Activated T-helper 1 cell treated with Interleukin-2 at 50 U/mL for 16 hours (primary cell): ENCODE results near the gene FURIN.
"Not testable (repeated sequence)": the region's sequence is repeated elsewhere in the genome, so short reads cannot be mapped to it uniquely, and the experiment has no call there.

Source experiments
- DNase-seq: peaks from one replicate; pipeline ENCODE4 v3.0.0-alpha.2; 2020; ENCODE audit warnings: low read depth

FURIN gene

DNA sequence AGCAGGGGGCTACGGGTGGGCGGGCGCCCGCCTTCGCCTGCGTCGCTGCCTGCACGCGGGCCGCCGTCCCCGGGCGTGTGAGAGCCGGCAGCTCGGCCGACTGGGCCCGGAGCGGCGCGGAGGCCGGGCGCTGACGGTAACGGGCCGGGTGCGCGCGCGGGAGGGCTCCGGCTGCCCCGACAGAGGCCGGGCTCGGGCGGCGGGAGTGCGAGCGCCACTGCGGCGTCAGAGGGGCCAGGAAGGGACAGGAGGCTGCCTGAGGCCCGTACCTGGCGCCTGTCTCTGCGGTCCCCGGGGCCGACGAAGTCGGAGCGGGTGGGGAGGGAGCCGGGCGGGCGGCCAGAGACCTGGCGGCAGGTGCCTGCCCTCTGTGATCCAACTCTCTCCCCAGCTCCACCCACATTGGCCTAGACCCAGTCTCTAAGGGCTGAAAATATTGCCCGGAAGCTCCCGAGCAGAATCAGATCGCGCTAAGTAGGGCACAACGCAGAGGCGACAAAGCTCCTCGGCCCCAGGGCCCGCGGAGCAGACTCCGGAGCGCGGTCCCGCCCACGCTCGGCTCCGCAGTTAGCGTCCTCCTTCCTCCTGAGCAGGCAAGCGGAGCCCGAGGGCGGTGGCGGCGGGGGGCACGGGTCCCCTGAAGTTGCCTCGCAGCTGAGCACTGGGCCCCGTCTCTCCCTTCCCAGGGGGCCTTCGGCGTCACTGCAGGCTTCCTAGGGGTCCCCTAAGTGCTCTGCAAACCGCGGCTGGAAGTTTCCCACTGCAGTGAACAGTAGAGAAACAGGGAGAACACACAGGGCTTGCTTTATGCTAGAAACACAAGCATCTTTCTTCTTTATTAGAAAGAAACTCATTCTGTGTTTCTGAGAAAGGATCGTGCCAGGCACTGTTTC, 34.7 kb downstream of the FURIN start, which contains the start of gene MAN2A2:
TSS of gene MAN2A2 (plus strand) at position 463 of the 893 bp plus-strand sequence. CDS start 906 bp downstream, outside the sequence.
- peak; percentile 54 for DNase-seq

DNA sequence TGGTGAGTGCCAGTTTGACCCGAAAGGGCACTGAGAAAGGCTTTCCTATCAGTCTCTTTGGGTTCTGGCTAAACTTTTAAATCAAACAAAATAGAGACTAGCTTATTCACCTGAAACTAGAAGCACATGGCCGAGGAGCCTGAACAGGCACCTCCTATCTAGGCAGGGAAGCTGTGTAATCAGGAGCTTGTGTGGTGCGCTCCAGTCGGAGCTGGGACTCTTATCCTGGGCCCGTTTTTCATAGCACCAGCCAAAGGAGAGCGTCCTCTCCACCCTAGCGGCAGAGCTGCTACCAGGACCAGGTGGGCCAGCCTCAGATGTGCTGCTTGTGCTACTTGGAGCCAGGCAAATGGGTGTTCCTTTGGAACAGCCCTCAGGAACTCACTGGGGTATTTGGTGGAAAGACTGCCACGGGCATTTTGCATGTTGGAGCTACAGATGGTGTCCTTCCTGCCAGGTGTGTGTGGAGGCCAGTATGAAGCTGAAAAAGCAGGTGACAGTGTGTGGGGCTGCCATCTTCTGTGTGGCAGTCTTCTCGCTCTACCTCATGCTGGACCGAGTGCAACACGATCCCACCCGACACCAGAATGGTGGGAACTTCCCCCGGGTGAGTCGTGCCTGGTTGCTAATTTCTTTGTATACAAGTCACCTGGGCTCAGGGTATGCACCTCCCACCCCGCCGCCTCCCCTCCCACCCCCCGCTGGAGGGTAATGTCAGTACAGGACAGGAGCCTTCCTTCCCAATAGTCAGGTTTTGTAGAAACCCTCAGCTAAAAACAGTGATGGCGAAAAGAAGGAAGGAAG, 35.5 kb downstream of the FURIN start:
- no peak for DNase-seq

DNA sequence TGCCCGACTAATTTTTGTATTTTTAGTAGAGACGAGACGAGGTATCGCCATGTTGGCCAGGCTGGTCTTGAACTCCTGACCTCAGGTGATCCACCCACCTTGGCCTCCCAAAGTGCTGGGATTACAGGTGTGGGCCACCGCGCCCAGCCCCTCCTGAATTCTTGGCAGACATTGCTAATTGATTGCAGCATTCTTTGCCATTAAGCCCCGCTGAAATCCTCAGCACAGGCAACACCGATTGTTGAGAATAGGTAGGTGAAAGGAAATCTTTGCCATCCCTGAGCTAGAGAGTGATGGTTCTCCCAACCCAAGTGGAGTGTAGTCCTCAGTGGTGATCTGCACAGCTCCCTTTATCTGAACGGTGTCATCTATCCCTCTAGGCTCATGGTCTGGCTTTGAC, 36.4 kb downstream of the FURIN start:
- DNase-seq, result no peak

DNA sequence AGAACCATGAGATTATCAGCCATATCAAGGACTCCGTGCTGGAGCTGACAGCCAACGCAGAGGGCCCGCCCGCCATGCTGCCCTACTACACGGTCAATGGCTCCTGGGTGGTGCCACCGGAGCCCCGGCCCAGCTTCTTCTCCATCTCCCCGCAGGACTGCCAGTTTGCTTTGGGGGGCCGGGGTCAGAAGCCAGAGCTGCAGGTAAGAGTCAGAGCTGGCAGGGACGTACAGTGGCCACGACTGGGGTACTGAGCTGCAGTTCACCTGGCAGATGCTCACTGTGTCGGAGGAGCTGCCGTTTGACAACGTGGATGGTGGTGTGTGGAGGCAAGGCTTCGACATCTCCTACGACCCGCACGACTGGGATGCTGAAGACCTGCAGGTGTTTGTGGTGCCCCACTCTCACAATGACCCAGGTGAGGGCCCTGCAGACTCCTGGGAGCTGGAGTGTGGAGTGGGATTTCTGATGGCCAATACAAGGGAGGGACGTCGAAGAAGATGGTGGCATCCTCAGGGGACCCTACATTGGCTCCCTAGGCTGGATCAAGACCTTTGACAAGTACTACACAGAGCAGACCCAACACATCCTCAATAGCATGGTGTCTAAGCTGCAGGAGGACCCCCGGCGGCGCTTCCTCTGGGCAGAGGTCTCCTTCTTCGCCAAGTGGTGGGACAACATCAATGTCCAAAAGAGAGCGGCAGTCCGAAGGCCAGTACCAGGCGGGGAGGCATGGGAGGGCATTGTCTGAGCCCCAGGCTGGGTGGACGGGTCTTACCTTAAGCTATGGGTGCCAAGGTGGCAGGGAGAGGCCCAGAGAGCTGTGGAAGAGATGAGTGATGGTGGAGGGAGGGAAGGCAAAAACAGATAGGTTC, 37.2 kb downstream of the FURIN start:
- no peak for DNase-seq

DNA sequence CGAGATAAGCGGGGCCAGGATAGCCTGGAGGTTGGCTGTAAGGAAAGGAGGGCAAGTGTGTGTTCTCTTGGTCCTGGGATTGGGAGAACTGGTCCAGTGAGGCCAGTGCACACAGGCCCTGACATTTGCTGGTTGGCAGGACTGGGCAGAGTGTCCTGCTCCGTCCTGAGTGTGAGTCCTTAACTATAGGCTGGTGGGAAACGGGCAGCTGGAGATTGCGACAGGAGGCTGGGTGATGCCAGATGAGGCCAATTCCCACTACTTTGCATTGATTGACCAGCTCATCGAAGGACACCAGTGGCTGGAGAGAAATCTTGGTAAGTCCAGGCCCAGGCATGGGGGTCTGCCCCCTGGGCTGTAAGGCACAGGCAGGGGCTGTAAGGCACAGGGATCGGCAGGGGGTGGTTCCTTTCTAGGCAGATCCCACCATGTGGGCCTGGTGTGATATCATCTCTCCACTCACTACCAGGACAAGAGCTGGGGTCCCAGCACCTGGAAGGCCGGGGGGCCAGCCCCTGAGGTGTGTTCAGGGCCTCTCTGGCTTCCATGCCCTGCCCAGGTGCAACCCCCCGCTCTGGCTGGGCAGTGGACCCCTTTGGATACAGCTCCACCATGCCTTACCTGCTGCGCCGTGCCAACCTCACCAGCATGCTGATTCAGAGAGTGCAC, 37.9 kb downstream of the FURIN start:
- DNase-seq, result no peak

DNA sequence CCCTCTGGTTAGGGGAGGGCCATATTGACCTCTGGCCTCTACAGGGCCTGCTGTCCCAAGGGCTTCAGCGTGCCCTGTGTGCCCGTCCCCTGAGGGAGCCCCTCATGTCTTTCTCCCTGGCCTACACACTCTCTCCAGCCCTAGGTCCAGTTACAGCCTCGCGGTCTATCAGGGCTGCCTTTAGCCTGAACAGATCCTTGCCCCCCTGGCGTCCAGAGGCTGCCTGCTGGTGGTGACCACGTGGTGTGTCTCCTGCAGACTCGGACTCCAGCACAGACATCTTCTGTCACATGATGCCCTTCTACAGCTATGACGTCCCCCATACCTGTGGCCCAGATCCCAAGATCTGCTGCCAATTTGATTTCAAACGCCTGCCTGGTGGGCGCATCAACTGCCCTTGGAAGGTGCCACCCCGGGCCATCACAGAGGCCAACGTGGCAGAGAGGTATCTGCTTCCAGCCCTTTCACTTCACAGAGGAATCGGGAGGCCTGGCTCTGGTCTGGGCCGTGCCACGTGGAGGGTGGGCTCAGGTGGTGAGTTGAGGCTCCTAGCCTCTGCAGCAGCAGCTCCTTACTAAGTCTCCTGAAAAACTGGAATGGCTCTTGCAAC, 38.8 kb downstream of the FURIN start:
- DNase-seq, result no peak

DNA sequence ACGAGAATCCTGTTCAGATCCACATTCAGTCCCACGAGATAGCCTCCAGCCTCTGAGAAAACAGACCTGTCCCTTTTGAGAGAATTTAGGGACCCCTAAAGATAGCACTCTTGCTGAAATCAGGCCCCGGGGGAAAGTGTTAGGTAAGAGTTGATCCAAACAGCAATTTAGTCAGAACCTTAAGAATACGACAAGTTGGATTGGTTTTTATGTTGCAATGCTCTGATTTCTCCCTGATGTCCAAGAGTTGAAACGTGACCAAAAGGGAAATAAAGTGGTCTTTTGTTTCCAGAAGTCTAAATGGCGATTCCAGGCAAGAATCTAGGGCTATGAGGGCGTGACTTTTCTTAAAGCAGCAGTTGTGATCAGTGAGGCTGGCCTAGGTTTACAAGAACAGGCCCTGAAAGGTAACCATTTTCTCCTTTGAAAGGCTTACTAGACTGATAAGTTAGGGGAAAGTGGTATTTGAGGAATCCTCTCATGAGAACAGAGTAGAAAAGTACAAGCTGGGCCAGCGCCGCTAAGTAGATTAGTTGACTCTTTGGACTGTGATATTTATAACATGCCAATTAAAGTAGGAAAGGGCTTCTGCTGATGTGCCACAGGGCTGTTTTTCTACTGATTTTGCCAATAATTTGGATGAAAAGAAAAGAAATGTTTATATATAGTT, 39.6 kb downstream of the FURIN start:
- no peak for DNase-seq

DNA sequence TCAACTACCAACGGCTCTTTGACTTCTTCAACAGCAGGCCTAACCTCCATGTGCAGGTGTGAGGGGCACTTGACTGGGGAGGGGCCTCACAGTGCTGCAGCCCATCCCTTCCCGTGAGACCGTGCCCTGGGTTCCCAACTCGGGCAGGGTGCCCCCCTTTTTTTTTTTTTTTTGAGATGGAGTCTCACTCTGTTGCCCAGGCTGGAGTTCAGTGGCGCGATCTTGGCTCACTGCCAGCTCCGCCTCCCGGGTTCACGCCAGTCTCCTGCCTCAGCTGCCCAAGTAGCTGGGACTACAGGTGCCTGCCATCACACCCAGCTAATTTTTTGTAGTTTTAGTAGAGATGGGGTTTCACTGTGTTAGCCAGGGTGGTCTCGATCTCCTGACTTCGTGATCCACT, 41.1 kb downstream of the FURIN start:
- not testable (repeated sequence) for DNase-seq

DNA sequence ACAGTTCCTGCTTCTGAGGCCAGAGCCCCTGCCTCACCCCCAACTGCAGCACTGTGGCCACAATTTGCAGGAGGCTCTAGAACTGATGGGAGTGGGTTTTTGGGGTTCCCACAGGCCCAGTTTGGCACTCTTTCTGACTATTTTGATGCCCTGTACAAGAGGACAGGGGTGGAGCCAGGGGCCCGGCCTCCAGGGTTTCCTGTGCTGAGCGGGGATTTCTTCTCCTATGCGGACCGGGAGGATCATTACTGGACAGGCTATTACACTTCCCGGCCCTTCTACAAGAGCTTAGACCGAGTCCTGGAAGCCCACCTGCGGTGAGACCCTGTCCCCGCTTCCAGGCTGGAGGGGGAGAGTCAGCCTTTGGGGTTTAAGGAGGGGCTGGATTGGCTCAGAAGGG, 41.6 kb downstream of the FURIN start:
- DNase-seq, result no peak

DNA sequence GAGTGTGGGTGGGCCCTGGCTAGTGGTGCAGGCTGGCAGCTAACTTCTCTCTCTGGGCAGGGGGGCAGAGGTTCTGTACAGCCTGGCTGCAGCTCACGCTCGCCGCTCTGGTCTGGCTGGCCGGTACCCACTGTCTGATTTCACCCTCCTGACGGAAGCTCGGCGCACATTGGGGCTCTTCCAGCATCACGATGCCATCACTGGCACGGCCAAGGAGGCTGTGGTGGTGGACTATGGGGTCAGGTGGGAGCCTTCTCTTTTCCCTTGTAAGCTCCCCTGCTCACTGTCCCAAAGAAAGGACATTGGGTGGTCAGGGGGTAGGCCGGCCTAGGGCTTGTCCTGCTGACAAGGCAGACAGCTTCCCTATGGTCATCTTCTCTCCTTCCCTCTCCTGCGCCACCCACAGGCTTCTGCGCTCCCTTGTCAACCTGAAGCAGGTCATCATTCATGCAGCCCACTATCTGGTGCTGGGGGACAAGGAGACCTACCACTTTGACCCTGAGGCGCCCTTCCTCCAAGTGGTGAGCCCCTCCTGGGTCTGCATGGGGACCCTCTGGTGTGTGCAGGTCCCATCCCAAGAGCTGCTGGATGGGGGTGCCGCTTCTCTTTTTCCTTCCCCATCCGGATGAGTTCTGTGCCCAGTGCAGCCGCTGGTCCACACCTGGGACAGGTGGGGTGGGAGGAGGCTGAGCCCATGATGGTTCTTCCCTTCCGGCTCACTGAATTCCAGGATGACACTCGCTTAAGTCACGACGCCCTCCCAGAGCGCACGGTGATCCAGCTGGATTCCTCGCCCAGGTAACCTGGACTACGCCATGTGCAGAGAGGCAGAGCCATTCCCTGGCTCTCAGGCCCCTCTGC, 42.3 kb downstream of the FURIN start:
- DNase-seq, result no peak

DNA sequence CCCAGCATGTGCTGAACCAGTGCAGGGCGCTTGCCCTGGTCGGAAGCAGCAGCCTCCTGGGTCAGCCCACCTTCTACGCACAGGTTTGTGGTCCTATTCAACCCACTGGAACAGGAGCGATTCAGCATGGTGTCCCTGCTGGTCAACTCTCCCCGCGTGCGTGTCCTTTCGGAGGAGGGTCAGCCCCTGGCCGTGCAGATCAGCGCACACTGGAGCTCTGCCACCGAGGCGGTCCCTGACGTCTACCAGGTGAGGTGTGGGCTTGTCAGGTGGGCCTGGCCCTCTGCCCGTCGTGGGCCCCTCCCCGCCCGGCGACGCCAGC, 42.9 kb downstream of the FURIN start:
- DNase-seq, result no peak

DNA sequence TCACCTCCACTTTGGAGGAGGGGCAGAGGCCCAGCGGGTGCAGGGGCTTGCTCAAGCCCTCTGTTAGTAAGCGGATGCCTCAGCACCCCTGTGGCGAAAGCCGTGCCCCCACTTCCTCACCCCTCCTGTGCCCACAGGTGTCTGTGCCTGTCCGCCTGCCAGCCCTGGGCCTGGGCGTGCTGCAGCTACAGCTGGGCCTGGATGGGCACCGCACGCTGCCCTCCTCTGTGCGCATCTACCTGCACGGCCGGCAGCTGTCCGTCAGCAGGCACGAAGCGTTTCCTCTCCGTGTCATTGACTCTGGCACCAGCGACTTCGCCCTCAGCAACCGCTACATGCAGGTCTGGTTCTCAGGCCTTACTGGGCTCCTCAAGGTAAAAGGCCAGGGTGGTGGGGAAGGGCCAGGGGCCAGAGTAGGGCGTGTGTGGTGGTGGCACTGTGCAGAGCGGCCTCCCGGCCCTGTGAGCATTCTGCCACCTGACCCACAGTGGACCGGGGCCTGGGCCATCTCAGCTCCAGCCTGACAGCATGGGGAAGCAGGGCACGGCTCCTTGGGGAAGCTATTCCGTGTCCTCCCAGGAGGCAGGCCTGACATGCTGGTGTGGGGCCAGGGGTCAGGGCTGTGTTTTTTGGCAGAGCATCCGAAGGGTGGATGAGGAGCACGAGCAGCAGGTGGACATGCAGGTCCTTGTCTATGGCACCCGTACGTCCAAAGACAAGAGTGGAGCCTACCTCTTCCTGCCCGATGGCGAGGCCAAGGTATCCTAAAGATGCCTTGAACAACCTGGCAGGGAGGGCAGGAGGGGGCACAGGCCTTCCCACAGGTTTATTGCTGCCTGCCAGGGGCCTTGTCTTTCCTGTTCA, 43.8 kb downstream of the FURIN start:
- DNase-seq, result no peak

DNA sequence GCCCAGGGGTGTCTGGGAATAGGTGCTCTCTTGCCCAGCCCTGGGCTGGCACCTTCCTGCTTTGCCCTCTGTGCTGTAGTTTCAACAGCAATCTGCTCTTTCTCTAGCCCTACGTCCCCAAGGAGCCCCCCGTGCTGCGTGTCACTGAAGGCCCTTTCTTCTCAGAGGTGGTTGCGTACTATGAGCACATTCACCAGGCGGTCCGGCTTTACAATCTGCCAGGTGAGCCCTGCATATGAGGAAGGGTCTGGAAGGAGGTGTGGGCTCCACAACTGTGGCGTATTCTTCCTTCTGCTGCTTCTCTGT, 44.3 kb downstream of the FURIN start:
- DNase-seq, result no peak

DNA sequence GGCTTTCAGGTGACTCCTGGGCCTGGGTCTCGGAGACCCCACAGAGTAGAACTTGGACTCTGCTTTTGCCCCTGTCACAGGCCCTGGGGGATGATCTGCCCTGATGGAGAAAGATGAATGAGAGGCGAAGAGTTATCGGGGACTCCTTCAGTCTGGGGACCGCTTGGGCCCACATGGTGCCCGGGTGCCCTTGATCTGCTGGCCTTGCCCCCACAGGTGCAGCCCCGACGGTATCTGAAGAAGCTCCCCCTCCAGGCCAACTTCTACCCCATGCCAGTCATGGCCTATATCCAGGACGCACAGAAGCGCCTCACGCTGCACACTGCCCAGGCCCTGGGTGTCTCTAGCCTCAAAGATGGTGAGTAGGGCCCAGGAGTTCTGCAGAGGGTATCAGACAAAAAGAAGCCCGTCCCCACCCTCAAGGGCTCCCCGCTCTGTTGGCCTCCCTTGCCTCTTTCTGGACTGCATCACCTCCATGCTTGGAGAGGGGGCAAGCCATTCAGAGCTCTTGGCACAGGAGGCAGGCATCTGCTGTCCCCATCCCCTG, 45.1 kb downstream of the FURIN start:
- no peak for DNase-seq

DNA sequence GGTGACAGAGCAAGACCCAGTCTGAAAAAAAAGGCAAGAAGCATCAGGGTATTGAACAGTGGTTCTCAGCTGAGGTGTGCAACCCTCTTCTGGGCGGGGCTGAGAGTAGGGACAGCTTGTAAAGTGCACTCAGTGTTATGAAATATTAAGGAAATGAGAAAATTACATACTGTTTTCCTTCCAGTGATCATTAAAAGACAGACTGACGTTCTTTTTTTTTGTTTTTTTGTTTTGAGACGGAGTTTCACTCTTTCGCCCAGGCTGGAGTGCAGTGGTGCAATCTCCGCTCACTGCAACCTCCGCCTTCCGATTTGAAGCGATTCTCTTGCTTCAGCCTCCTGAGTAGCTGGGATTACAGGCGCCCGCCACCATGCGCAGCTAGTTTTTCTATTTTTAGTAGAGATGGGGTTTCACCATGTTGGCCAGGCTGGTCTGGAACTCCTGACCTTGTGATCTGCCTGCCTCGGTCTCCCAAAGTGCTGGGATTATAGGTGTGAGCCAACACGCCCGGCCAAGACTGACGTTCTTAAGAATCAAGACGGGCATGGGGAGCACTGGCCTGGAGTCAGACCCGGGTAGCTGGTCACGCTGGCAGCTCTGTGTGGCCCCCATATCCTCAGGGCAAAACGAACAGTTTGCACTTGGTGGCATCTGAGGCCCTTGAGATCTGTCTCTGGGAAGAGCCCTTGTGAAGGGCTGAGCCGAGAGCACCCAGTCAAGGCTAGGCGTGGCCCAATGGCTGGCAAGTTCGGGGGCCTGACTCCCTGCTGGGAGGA, 46.1 kb downstream of the FURIN start:
- no peak for DNase-seq

DNA sequence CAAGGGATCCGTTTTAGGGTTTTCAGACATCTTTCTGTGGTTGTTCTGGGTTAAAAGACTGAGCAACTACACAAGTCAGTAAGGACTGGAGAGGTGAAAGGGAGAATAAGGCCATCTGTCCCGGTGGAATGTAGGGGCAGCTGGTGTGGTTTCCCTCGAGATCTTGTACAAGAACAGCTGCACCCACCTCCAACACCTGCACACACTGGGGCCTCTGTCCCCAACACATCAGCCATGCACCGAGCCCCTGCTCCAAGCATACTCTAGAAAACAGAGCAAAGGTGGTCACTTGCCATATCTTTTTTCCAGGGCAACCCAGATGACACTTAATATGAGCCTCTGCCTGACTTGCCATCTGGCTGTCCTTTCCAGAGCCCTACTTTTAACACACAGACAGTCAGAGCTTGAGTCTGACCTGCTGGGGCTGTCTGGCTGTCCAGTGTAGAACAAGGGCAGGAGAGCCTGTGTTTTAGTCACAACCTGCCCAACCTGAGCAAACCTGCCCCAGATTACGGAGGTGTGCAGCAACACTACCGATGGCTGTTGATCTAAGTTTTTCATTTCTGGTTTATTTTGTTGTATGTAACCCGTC, 46.9 kb downstream of the FURIN start:
- DNase-seq, result no peak

DNA sequence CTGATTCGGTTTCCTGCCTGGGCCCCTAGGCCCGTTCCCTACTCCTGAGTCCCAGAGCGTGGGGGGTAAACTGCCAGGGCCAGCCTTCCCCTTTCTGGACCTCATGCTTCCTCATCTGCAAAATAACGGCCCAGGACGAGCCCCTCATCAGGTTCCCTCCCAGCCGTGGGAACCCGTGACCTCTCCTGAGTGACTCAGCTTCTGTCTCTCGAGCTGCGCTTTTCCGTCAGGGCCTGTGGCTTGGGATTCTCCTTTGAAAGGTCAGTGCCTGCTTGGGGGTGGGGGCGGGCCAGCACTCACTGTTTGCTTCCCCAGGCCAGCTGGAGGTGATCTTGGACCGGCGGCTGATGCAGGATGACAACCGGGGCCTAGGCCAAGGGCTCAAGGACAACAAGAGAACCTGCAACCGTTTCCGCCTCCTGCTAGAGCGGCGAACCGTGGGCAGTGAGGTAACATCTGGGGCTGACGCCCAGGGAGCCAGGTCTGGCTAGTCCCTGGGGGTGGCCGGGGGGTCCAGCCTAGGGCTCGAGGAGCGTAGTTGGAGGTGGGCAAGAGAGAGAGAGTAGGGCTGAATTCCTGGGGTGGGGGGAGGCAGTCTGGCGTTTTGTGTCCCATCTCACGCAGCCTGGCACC, 47.5 kb downstream of the FURIN start:
- no peak for DNase-seq
